GM23338 (cell line): ENCODE results near the gene ANO6.

ENCODE experiments used
- POLR2AphosphoS5 ChIP-seq: IDR thresholded peaks from 2 replicates; pipeline ENCODE4 v1.6.1; 2016; ENCODE audit warnings: antibody characterized with exemption, low read depth
- TF ChIP-seq, protein P1 (sequence below), 2 experiments: fragments of 200-600 bp in 1 of 2; sonication (generic) in 1 of 2; conservative IDR thresholded peaks; 2 replicates each; pipeline versions ENCODE4 v1.5.1 to v1.6.1; 2016 to 2017; ENCODE audit warnings: antibody characterized with exemption in 2 of 2, low read depth in 2 of 2, mild to moderate bottlenecking in 2 of 2, moderate library complexity in 1 of 2
- TF ChIP-seq, protein P2 (sequence below): IDR thresholded peaks from one replicate; pipeline ENCODE4 v1.6.1; 2018; ENCODE audit warnings: antibody characterized with exemption; ENCODE audit not compliant: unreplicated experiment

DNA sequence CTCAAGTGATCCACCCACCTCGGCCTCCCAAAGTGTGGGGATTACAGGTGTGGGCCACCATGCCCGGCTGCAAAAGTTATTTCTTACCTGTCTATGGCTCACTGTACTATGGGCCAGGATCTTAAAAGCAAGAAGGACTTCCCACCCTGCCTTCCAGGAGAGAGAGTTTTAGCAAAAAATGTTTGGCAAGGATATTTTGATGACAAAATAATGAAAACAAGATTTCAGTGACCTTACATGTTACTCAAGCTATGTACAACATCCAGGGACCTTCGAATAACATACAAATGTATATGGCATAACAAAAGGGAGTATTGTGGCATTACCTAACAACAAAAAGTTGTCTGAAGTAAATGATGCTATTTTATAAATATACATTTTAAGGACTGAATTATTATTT is 55.1 kb downstream of the ANO6 start:
- TF ChIP-seq, protein P1, sequence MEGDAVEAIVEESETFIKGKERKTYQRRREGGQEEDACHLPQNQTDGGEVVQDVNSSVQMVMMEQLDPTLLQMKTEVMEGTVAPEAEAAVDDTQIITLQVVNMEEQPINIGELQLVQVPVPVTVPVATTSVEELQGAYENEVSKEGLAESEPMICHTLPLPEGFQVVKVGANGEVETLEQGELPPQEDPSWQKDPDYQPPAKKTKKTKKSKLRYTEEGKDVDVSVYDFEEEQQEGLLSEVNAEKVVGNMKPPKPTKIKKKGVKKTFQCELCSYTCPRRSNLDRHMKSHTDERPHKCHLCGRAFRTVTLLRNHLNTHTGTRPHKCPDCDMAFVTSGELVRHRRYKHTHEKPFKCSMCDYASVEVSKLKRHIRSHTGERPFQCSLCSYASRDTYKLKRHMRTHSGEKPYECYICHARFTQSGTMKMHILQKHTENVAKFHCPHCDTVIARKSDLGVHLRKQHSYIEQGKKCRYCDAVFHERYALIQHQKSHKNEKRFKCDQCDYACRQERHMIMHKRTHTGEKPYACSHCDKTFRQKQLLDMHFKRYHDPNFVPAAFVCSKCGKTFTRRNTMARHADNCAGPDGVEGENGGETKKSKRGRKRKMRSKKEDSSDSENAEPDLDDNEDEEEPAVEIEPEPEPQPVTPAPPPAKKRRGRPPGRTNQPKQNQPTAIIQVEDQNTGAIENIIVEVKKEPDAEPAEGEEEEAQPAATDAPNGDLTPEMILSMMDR (conservative IDR thresholded peaks at IDR 0.05; ENCODE audit: low read depth in 2 of 2): no peak
- TF ChIP-seq, protein P2, sequence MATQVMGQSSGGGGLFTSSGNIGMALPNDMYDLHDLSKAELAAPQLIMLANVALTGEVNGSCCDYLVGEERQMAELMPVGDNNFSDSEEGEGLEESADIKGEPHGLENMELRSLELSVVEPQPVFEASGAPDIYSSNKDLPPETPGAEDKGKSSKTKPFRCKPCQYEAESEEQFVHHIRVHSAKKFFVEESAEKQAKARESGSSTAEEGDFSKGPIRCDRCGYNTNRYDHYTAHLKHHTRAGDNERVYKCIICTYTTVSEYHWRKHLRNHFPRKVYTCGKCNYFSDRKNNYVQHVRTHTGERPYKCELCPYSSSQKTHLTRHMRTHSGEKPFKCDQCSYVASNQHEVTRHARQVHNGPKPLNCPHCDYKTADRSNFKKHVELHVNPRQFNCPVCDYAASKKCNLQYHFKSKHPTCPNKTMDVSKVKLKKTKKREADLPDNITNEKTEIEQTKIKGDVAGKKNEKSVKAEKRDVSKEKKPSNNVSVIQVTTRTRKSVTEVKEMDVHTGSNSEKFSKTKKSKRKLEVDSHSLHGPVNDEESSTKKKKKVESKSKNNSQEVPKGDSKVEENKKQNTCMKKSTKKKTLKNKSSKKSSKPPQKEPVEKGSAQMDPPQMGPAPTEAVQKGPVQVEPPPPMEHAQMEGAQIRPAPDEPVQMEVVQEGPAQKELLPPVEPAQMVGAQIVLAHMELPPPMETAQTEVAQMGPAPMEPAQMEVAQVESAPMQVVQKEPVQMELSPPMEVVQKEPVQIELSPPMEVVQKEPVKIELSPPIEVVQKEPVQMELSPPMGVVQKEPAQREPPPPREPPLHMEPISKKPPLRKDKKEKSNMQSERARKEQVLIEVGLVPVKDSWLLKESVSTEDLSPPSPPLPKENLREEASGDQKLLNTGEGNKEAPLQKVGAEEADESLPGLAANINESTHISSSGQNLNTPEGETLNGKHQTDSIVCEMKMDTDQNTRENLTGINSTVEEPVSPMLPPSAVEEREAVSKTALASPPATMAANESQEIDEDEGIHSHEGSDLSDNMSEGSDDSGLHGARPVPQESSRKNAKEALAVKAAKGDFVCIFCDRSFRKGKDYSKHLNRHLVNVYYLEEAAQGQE: no peak
- no peak for TF ChIP-seq POLR2AphosphoS5
